Mesendoderm (in vitro differentiated cells): Measurements from ENCODE around the gene CTNNA2.

Experiments used
- DNase-seq: peaks from one replicate; pipeline ENCODE4 v3.0.0; 2013
- H2AK5ac ChIP-seq: 2 replicates; pipeline ENCODE4 v1.6.1; 2013; ENCODE audit warnings: low read length, inconsistent platforms
- H2BK120ac ChIP-seq: 2 replicates; pipeline ENCODE4 v1.6.1; 2013; ENCODE audit warnings: low read depth, mild to moderate bottlenecking, low read length, moderate library complexity, mixed read lengths
- H2BK15ac ChIP-seq: replicated peaks from 2 replicates; pipeline ENCODE4 v1.6.1; 2013; ENCODE audit warnings: low read depth, mild to moderate bottlenecking, moderate library complexity
- H2BK5ac ChIP-seq: 2 replicates; pipeline ENCODE4 v1.6.1; 2013; ENCODE audit warnings: low read length, inconsistent platforms
- H3K18ac ChIP-seq: 2 replicates; pipeline ENCODE4 v1.6.1; 2013; ENCODE audit warnings: mild to moderate bottlenecking, low read length, mixed read lengths
- H3K23ac ChIP-seq: one replicate; pipeline ENCODE4 v1.6.1; 2013; ENCODE audit warnings: low read length
- H3K27ac ChIP-seq: 2 replicates; pipeline ENCODE4 v1.5.1; 2013; ENCODE audit warnings: low read depth, mild to moderate bottlenecking, inconsistent platforms, low read length, moderate library complexity
- H3K27me3 ChIP-seq: 2 replicates; pipeline ENCODE4 v1.6.1; 2013; ENCODE audit warnings: low read length, control low read depth, mild to moderate bottlenecking, inconsistent platforms; ENCODE audit not compliant: insufficient read depth, poor library complexity
- H3K36me3 ChIP-seq: 2 replicates; pipeline ENCODE4 v1.6.1; 2013; ENCODE audit warnings: low read length, inconsistent platforms; ENCODE audit not compliant: control insufficient read depth, insufficient read depth
- H3K4ac ChIP-seq: one replicate; pipeline ENCODE4 v1.6.1; 2013; ENCODE audit warnings: low read depth, mild to moderate bottlenecking, low read length, moderate library complexity
- H3K4me1 ChIP-seq: 2 replicates; pipeline ENCODE4 v1.6.1; 2013; ENCODE audit warnings: low read depth, low read length, inconsistent platforms; ENCODE audit not compliant: control insufficient read depth
- H3K4me2 ChIP-seq: 2 replicates; pipeline ENCODE4 v1.6.1; 2013; ENCODE audit warnings: low read length
- H3K4me3 ChIP-seq: 2 replicates; pipeline ENCODE4 v1.5.1; 2013; ENCODE audit warnings: mild to moderate bottlenecking, low read length
- H3K56ac ChIP-seq: one replicate; pipeline ENCODE4 v1.6.1; 2013; ENCODE audit warnings: low read length
- H3K79me1 ChIP-seq: 2 replicates; pipeline ENCODE4 v1.6.1; 2013; ENCODE audit warnings: low read length, inconsistent platforms
- H3K79me2 ChIP-seq: 2 replicates; pipeline ENCODE4 v1.6.1; 2013; ENCODE audit warnings: mild to moderate bottlenecking, low read length; ENCODE audit not compliant: control insufficient read depth, insufficient read depth
- H3K9ac ChIP-seq: 2 replicates; pipeline ENCODE4 v1.6.1; 2013; ENCODE audit warnings: low read length, inconsistent platforms
- H4K5ac ChIP-seq: one replicate; pipeline ENCODE4 v1.6.1; 2013; ENCODE audit warnings: low read length
- H4K8ac ChIP-seq: one replicate; pipeline ENCODE4 v1.6.1; 2013; ENCODE audit warnings: low read depth, mild to moderate bottlenecking, control low read depth, low read length, moderate library complexity
- WGBS: extraction: QIAGEN DNeasy Blood & Tissue Kit; methylation state at CpG from one replicate; pipeline ENCODE4 v1.1.7; 2013; ENCODE audit warnings: low lambda C conversion rate, missing lambda C conversion rate; ENCODE audit not compliant: insufficient coverage; ENCODE audit errors: extremely low coverage; 5-methylcytosine and 5-hydroxymethylcytosine counted together

The CTNNA2 gene

DNA sequence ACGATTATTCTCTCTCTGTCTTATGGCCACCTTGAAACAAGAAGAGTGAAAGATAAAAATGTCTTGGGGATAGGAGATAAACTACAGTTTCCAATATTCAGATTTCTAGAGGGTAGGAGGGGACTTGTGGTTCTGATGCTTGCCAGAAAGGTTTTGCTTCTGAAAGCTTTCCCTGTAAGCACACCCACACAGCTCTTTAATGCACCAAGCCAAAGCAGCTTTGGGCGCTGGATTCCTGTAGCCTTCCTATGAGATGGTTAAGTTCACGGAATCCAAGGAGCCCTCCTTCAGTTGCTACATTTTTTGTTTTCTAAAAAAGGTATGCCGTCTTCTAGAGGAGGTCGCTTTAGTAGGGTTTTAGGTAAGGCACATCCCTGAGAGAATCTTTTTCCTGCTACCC lies 786.8 kb downstream of the CTNNA2 start:
- no peak overlapping the region for H3K23ac ChIP-seq
- DNase-seq = no peak
- H3K56ac ChIP-seq = no peak overlapping the region
- H3K9ac ChIP-seq = no peak overlapping the region
- H3K36me3 ChIP-seq = no peaks in the 10 kb centered on the region
- H2AK5ac ChIP-seq = no peak overlapping the region
- no peaks in the 10 kb centered on the region for H3K79me2 ChIP-seq
- WGBS = no CpG with 5 or more reads among the region's 5 CpGs
- H3K27ac ChIP-seq = no peak overlapping the region
- no peak overlapping the region for H3K4ac ChIP-seq
- H3K4me2 ChIP-seq = no peak overlapping the region
- H3K79me1 ChIP-seq = no peaks in the 10 kb centered on the region
- H3K27me3 ChIP-seq = peaks cover 25% of the 10 kb centered on the region
- H2BK15ac ChIP-seq = no peak overlapping the region
- no peak overlapping the region for H3K4me3 ChIP-seq
- H4K5ac ChIP-seq = no peak overlapping the region
- peaks cover 34% of the 10 kb centered on the region for H3K4me1 ChIP-seq
- H3K18ac ChIP-seq = no peak overlapping the region
- H2BK120ac ChIP-seq = no peak overlapping the region
- H2BK5ac ChIP-seq = no peak overlapping the region
- no peak overlapping the region for H4K8ac ChIP-seq

DNA sequence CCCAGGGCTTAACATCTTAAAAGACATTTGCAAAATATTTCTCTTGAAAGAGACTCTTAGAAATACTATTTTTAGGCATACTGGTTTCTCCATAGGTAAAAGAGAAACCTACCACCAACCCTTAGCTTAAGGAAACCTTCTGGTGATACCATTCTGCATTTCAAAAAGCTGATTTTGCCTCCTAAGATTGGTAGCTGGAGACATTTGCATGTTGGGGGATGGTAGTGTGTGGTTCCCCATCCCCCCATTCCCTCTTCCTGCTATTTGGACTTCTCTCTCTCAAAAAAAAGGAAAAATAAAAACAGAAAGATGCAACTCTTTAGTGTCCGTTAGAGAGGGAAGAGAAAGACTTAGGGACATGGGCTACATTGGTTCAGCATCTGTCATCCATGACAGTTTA lies 787.5 kb downstream of the CTNNA2 start:
- no peak overlapping the region for H4K8ac ChIP-seq
- peaks cover 31% of the 10 kb centered on the region for H3K27me3 ChIP-seq
- no peak overlapping the region for H3K18ac ChIP-seq
- no peak overlapping the region for H3K4ac ChIP-seq
- H3K4me3 ChIP-seq = no peak overlapping the region
- no peak overlapping the region for H3K23ac ChIP-seq
- no peaks in the 10 kb centered on the region for H3K79me1 ChIP-seq
- no peak overlapping the region for H3K9ac ChIP-seq
- DNase-seq = peak; percentile 23
- no CpG with 5 or more reads among the region's 1 CpG for WGBS
- no peak overlapping the region for H2BK15ac ChIP-seq
- no peak overlapping the region for H3K27ac ChIP-seq
- H3K79me2 ChIP-seq = no peaks in the 10 kb centered on the region
- H2BK120ac ChIP-seq = no peak overlapping the region
- H3K4me1 ChIP-seq = peaks cover 34% of the 10 kb centered on the region
- H3K56ac ChIP-seq = no peak overlapping the region
- H4K5ac ChIP-seq = no peak overlapping the region
- H3K4me2 ChIP-seq = no peak overlapping the region
- H3K36me3 ChIP-seq = no peaks in the 10 kb centered on the region
- no peak overlapping the region for H2AK5ac ChIP-seq
- H2BK5ac ChIP-seq = no peak overlapping the region

DNA sequence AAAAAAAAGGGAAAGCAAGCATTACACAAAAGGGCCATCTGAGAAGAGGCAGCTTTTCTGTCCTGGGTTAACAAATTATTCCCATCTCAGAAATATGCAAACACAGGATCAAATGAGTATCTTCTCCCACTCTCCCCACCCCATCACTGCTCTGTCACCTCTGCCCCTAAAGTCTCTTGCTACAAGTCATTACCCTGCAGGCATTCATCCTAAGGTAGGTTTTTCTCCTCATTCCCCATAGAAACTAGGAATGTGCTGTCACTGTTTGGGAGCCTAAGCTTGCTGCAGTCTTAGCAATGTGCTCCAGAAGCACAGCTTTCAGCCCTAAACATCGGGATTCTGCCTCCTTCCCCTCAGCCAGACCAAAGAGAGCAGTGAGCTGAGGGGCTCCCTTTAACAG lies 788.1 kb downstream of the CTNNA2 start:
- H3K79me2 ChIP-seq = no peaks in the 10 kb centered on the region
- H3K4me2 ChIP-seq = peak overlapping the region; percentile 6
- H3K79me1 ChIP-seq = no peaks in the 10 kb centered on the region
- no peak overlapping the region for H3K4ac ChIP-seq
- WGBS = no CpG with 5 or more reads among the region's 1 CpG
- no peak overlapping the region for H2BK15ac ChIP-seq
- H3K36me3 ChIP-seq = no peaks in the 10 kb centered on the region
- H4K5ac ChIP-seq = no peak overlapping the region
- H3K27me3 ChIP-seq = peaks cover 34% of the 10 kb centered on the region
- no peak overlapping the region for H3K23ac ChIP-seq
- H3K18ac ChIP-seq = no peak overlapping the region
- H2BK120ac ChIP-seq = no peak overlapping the region
- H2AK5ac ChIP-seq = no peak overlapping the region
- H3K9ac ChIP-seq = peak overlapping the region; percentile 18
- H3K27ac ChIP-seq = no peak overlapping the region
- H2BK5ac ChIP-seq = no peak overlapping the region
- peak; percentile 35 for DNase-seq
- H3K4me1 ChIP-seq = peaks cover 34% of the 10 kb centered on the region
- H3K56ac ChIP-seq = no peak overlapping the region
- H4K8ac ChIP-seq = no peak overlapping the region
- no peak overlapping the region for H3K4me3 ChIP-seq

DNA sequence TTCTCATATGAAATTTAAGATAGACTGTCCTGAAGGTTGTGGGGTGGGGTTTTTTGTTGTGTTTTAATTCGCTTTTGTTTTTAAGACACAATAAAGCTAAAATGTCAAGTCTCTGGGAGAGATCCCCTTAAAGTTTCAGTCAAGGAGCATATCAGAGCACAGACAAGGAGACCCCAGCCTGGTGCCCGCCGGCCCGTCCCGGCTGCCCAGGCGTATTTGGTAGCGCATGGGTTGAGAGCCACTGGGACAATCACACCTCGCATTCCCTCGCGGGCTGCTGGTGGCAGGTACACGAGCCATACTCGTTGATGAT lies 789.1 kb downstream of the CTNNA2 start:
- H3K4me1 ChIP-seq = peaks cover 30% of the 10 kb centered on the region
- H3K4me3 ChIP-seq = no peak overlapping the region
- H3K36me3 ChIP-seq = no peaks in the 10 kb centered on the region
- no peak overlapping the region for H2AK5ac ChIP-seq
- peak overlapping the region; percentile 86 for H3K4me2 ChIP-seq
- no peak overlapping the region for H2BK120ac ChIP-seq
- no CpG with 5 or more reads among the region's 12 CpGs for WGBS
- H3K18ac ChIP-seq = no peak overlapping the region
- no peaks in the 10 kb centered on the region for H3K79me2 ChIP-seq
- H3K27me3 ChIP-seq = peaks cover 34% of the 10 kb centered on the region
- no peak overlapping the region for H2BK15ac ChIP-seq
- H3K4ac ChIP-seq = no peak overlapping the region
- H3K56ac ChIP-seq = peak overlapping the region; percentile 88
- peak overlapping the region; percentile 92 for H3K23ac ChIP-seq
- H2BK5ac ChIP-seq = no peak overlapping the region
- no peak overlapping the region for H3K9ac ChIP-seq
- no peaks in the 10 kb centered on the region for H3K79me1 ChIP-seq
- no peak overlapping the region for H3K27ac ChIP-seq
- no peak for DNase-seq
- H4K8ac ChIP-seq = no peak overlapping the region
- no peak overlapping the region for H4K5ac ChIP-seq

DNA sequence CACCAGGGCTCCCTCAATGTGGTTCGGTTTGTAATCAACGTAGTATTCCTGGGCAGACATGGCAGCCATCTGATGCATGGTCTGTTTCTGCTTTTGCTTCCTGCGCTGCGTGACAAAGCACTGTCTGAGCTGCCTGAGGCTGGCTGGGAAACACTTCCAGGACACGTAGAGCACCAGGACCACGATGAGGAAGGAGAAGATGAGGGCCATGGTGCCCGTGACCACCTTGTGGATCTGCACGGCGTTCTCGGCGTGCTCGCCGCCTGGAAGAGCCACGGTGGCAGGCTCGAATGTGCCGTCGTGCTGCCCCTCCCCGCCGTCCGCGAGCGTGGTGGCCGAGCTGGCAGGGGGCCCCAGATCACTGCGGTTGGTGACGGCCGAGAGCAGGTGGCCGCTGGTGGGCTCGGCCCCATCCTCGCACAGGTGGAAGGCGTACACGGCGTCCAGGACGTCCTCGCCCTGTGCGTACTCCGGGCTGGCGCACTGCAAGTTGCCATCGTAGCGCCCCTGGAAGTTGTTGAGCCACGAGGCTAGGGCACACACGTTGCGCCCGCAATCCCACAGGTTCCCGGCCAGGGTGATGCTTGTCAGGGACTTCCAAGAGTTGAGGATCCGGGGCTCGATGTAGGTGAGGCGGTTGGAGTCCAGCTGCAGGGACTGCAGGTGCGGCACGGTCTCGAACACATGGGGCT lies 789.6 kb downstream of the CTNNA2 start:
- H2BK120ac ChIP-seq = no peak overlapping the region
- peak overlapping the region; percentile 17 for H2BK5ac ChIP-seq
- no peak overlapping the region for H2AK5ac ChIP-seq
- DNase-seq = peak; percentile 27
- no peak overlapping the region for H3K4ac ChIP-seq
- H3K56ac ChIP-seq = peak overlapping the region; percentile 88
- H3K27me3 ChIP-seq = peaks cover 34% of the 10 kb centered on the region
- H3K79me2 ChIP-seq = no peaks in the 10 kb centered on the region
- no peak overlapping the region for H2BK15ac ChIP-seq
- H3K4me3 ChIP-seq = peak overlapping the region; percentile 14
- peak overlapping the region; percentile 54 for H3K9ac ChIP-seq
- peak overlapping the region; percentile 86 for H3K4me2 ChIP-seq
- no peak overlapping the region for H3K18ac ChIP-seq
- H3K4me1 ChIP-seq = peaks cover 29% of the 10 kb centered on the region
- no peaks in the 10 kb centered on the region for H3K79me1 ChIP-seq
- H3K27ac ChIP-seq = no peak overlapping the region
- H3K23ac ChIP-seq = peak overlapping the region; percentile 92
- no CpG with 5 or more reads among the region's 50 CpGs for WGBS
- no peaks in the 10 kb centered on the region for H3K36me3 ChIP-seq
- H4K5ac ChIP-seq = no peak overlapping the region
- H4K8ac ChIP-seq = no peak overlapping the region
